IPS-11a (cell line): ENCODE measurements around the gene RNASE2.
"Not testable (repeated sequence)": the region's sequence is repeated elsewhere in the genome, so short reads cannot be mapped to it uniquely, and the experiment has no call there.

ENCODE experiments used
- H3K4me3 ChIP-seq: one replicate; pipeline ENCODE4 v1.5.1; 2013; ENCODE audit warnings: low read depth, low read length, control low read depth

Gene RNASE2

GRCh38 chr14:20954736-20955537 is at the start of gene RNASE2:
RNASE2 (plus strand) TSS chr14:20955487; CDS start chr14:20955772, 285 bp downstream.
- not testable (repeated sequence) for H3K4me3 ChIP-seq

GRCh38 chr14:20905676-20906075 is 49.6 kb upstream of the RNASE2 start:
- H3K4me3 ChIP-seq = no peak overlapping the region

- H3K4me3 ChIP-seq = no peak overlapping the region
Measured at GRCh38 chr14:20907214-20907613, 48.1 kb upstream of the RNASE2 start.

- H3K4me3 ChIP-seq = not testable (repeated sequence)
Measured at GRCh38 chr14:20910822-20911221, 44.5 kb upstream of the RNASE2 start.

GRCh38 chr14:20919038-20919756 is 36.1 kb upstream of the RNASE2 start:
- not testable (repeated sequence) for H3K4me3 ChIP-seq

GRCh38 chr14:20923766-20924297 is 31.5 kb upstream of the RNASE2 start:
- H3K4me3 ChIP-seq = not testable (repeated sequence)

GRCh38 chr14:20934148-20934762 is 21.0 kb upstream of the RNASE2 start:
- H3K4me3 ChIP-seq = no peak overlapping the region

- no peak overlapping the region for H3K4me3 ChIP-seq
Measured at GRCh38 chr14:20935303-20935984, 19.8 kb upstream of the RNASE2 start.

- not testable (repeated sequence) for H3K4me3 ChIP-seq
Measured at GRCh38 chr14:20945146-20945545, 10.1 kb upstream of the RNASE2 start.

- H3K4me3 ChIP-seq = not testable (repeated sequence)
Measured at GRCh38 chr14:20946707-20947106, 8.6 kb upstream of the RNASE2 start.

GRCh38 chr14:20955538-20955873 is 219 bp downstream of the RNASE2 start:
- not testable (repeated sequence) for H3K4me3 ChIP-seq

GRCh38 chr14:20956376-20956976 is 1.2 kb downstream of the RNASE2 start:
- no peak overlapping the region for H3K4me3 ChIP-seq

GRCh38 chr14:20958946-20959345 is 3.7 kb downstream of the RNASE2 start:
- H3K4me3 ChIP-seq = not testable (repeated sequence)

- no peak overlapping the region for H3K4me3 ChIP-seq
Measured at GRCh38 chr14:20969336-20969735, 14.0 kb downstream of the RNASE2 start.

- H3K4me3 ChIP-seq = peak overlapping the region; percentile 81
Measured at GRCh38 chr14:20970647-20970982, 15.3 kb downstream of the RNASE2 start.

GRCh38 chr14:20970983-20971704 is 15.9 kb downstream of the RNASE2 start:
- H3K4me3 ChIP-seq = peak overlapping the region; percentile 81

GRCh38 chr14:20971705-20972021 is 16.4 kb downstream of the RNASE2 start:
- no peak overlapping the region for H3K4me3 ChIP-seq

- no peak overlapping the region for H3K4me3 ChIP-seq
Measured at GRCh38 chr14:20973501-20973900, 18.2 kb downstream of the RNASE2 start.

- no peak overlapping the region for H3K4me3 ChIP-seq
Measured at GRCh38 chr14:20976291-20976690, 21.0 kb downstream of the RNASE2 start.

GRCh38 chr14:20978687-20979086 is 23.4 kb downstream of the RNASE2 start:
- no peak overlapping the region for H3K4me3 ChIP-seq
